Neuron (in vitro differentiated cells): ENCODE data around the gene TMEM266.

ENCODE experiments used
- H2AFZ ChIP-seq: one replicate; pipeline ENCODE4 v1.6.1; 2013; ENCODE audit warnings: low read depth, mild to moderate bottlenecking, inconsistent platforms, low read length, moderate library complexity
- H3K27me3 ChIP-seq: one replicate; pipeline ENCODE4 v1.6.1; 2013; ENCODE audit warnings: low read length; ENCODE audit not compliant: insufficient read depth
- H3K36me3 ChIP-seq: one replicate; pipeline ENCODE4 v1.6.1; 2013; ENCODE audit warnings: low read length; ENCODE audit not compliant: insufficient read depth
- H3K4me1 ChIP-seq: one replicate; pipeline ENCODE4 v1.6.1; 2013; ENCODE audit warnings: low read length; ENCODE audit not compliant: insufficient read depth
- H3K4me3 ChIP-seq: 2 replicates; pipeline ENCODE4 v1.5.1; 2013; ENCODE audit warnings: mild to moderate bottlenecking, low read length, moderate library complexity
- H3K9me3 ChIP-seq: one replicate; pipeline ENCODE4 v1.6.1; 2013; ENCODE audit warnings: low read length

TMEM266 gene

DNA sequence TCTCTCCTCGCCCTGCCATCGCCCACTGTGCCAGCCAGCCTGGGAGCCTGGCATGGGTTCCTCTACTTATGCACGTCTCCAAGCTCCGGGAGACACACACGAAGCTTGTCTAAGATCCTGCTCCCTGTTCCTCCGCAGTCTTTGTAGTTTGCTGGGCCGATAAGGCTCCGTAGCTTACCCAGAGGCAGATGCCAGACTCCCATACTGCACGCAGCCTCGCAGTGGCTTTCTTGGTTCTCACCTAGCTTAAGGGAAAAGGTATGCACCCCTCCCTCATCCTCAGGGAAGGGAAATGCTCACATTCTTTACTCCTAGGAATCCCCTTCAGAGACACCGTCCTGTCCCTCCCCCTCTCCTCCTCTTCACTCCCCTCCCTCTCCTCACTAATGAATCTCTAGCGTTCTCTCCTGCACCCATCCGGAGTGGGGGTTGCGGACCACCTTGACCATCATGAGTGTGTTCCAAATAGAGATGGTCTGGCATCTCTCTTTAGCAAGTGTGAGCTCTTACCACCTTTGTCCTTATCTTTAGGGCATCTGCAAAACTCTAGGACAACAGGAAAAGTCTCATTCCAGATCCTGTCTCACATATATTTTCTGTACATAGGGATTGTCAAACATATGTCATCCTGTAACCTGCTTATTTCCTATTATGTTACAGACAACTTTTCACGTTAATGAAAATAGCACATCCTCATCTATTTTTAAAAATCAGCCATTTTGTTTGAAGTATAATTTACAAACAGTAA is 56.5 kb downstream of the TMEM266 start:
- H3K4me3 ChIP-seq, result no peak overlapping the region
- H3K4me1 ChIP-seq, result no peaks in the 10 kb centered on the region
- no peak overlapping the region for H2AFZ ChIP-seq

DNA sequence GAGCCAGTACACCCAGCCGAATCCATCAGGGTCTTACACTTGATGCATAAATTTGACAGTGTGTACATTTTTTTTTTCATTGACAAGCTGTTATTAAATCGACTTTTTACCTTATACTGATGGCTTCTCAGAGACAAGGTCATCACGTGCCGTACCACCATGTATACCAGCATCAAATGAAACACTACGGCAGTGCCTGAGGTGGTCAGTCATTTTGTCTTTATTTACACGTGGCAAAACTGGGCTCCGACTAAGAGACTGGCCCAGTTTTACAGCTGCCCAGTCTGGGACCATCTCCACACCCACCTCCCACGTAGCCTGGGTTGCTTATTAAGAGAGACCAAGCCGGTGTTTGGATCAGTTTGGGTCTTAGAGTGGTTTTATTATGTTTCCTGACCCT is 57.4 kb downstream of the TMEM266 start:
- Histone ChIP-seq H3K4me3 (no peak overlapping the region), H3K36me3 (no peaks in the 10 kb centered on the region), H2AFZ (no peak overlapping the region), H3K27me3 (peaks cover 10% of the 10 kb centered on the region), H3K4me1 (no peaks in the 10 kb centered on the region), H3K9me3 (no peaks in the 10 kb centered on the region)

More for the DNA sequence above, 56.5 kb downstream of the TMEM266 start:
- no peaks in the 10 kb centered on the region for H3K9me3 ChIP-seq
- H3K27me3 ChIP-seq, result peaks cover 7% of the 10 kb centered on the region
- H3K36me3 ChIP-seq, result no peaks in the 10 kb centered on the region

DNA sequence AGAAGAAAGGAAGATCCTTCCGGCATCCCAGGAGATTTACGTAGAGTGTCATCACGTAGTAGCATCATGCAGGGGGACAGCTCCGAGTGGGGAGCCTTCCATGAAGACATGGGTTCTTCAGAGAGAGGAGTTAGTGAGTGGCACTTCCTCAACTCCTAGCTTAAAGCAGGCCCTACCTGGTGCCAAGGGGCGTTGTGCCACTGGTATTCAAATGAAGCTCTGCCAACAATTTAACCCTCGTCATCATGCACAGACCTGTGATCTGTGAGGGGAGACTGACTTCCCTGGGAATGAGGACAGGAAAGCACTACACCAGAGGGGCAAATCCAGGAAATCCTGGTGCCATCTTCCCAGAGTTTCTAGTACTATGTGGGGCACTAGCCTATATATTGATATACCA is 59.0 kb downstream of the TMEM266 start:
- H2AFZ ChIP-seq, result no peak overlapping the region
- H3K4me3 ChIP-seq, result no peak overlapping the region

DNA sequence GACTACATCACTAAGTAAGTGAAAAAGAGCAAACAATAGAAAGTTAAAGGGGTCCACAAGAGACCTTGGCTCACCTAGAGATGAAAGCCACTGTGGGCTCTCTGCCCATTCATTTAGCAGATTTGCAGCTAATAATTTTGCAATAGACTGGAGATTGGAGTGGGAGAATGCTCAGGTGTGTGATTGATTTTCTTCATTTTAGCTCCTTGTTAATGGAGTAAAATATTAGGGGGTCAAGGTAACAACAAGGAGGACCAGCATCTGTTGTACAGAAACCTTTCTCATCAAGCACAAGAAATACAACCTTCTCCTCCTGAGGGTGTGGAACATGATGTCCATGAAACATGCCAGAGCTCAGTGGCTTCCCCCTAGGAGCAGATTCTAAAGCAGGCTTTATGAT is 63.2 kb downstream of the TMEM266 start:
- Histone ChIP-seq H3K4me1 (no peaks in the 10 kb centered on the region), H3K27me3 (peaks cover 5% of the 10 kb centered on the region), H3K36me3 (no peaks in the 10 kb centered on the region), H2AFZ (no peak overlapping the region), H3K9me3 (no peaks in the 10 kb centered on the region), H3K4me3 (no peak overlapping the region)

More for the DNA sequence above, 59.0 kb downstream of the TMEM266 start:
- H3K36me3 ChIP-seq, result no peaks in the 10 kb centered on the region
- no peaks in the 10 kb centered on the region for H3K9me3 ChIP-seq
- H3K27me3 ChIP-seq, result peaks cover 10% of the 10 kb centered on the region
- H3K4me1 ChIP-seq, result no peaks in the 10 kb centered on the region

DNA sequence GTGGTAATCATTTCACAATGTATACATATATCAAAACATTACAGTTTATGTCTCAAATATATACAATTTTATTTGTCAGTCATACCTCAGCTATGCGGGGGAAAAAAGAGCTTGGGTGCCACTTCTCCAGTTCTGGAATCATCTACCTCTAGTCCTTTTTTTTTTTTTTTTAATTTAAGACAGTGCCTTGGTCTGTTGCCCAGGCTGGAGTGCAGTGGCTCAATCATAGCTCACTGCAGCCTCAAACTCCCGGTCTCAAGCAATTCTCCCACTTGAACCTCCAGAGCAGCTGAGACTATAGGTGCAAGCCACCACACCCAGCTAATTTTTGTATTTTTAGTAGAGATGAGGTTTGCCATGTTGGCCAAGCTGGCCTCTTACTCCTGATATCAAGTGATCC is 67.4 kb downstream of the TMEM266 start:
- H3K27me3 ChIP-seq, result peaks cover 3% of the 10 kb centered on the region
- no peaks in the 10 kb centered on the region for H3K9me3 ChIP-seq
- no peaks in the 10 kb centered on the region for H3K36me3 ChIP-seq
- no peaks in the 10 kb centered on the region for H3K4me1 ChIP-seq
- H2AFZ ChIP-seq, result no peak overlapping the region
- no peak overlapping the region for H3K4me3 ChIP-seq

DNA sequence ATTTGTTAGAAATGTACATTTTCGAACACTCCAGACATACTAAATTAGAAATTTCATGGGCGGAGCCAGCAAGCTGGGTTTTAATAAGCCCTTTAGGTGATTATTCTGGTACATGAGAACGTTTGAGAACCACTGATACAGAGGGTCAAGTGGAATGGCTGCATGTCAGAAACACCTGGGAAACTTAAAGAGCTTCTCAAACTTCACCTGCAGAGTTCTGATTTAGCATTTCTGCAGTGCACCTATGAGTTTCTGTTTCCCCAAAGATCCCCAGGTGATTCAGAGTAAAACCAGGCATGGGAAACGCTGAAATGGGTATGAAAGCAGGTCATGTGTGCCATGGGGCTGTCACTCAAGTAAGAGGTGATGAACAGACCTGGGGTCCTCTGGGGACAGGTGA is 68.1 kb downstream of the TMEM266 start:
- Histone ChIP-seq H2AFZ (no peak overlapping the region), H3K4me3 (no peak overlapping the region), H3K4me1 (no peaks in the 10 kb centered on the region), H3K9me3 (no peaks in the 10 kb centered on the region), H3K36me3 (no peaks in the 10 kb centered on the region), H3K27me3 (peaks cover 3% of the 10 kb centered on the region)

DNA sequence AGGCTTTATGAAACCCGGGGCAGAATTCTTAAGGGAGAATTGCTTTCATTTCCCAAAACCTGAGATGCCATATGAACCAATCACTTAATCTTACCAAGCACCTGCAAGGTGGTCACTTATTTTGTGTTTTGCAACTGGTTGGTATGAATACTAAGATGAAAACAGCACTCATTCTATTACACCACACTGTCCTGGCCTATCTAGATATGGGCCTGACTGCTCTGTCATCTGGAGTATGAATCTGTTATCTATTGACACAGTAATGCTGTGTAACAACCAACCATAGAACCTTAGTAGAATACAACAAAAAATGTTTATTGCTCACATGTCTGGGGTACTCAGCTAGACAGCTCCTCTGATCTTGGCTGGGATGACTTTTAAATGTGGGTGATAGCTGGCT is 74.8 kb downstream of the TMEM266 start:
- Histone ChIP-seq H3K4me1 (no peaks in the 10 kb centered on the region), H3K4me3 (no peak overlapping the region), H3K27me3 (peaks cover 12% of the 10 kb centered on the region), H2AFZ (no peak overlapping the region), H3K9me3 (no peaks in the 10 kb centered on the region), H3K36me3 (no peaks in the 10 kb centered on the region)

DNA sequence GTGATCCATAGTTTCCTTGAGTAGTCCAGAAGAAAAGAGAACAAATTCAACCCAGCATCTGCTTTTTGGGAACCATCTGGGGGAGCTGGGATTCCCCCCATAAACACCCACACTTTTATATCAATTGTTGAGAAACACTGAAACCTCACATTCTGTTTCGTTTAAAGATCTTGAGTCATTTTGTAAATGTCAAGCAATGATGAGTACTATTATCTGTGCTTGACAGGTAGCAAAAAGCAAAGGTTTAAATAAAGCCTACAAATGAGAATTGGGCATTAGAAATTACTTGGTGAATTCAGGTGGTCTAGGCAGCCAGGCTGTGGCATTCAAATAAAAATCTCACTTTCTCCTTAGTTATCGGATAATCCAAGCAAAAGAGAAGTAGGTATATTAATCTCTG is 75.7 kb downstream of the TMEM266 start:
- Histone ChIP-seq H3K27me3 (peaks cover 9% of the 10 kb centered on the region), H3K4me1 (no peaks in the 10 kb centered on the region), H3K4me3 (no peak overlapping the region), H3K36me3 (no peaks in the 10 kb centered on the region), H2AFZ (no peak overlapping the region), H3K9me3 (no peaks in the 10 kb centered on the region)

DNA sequence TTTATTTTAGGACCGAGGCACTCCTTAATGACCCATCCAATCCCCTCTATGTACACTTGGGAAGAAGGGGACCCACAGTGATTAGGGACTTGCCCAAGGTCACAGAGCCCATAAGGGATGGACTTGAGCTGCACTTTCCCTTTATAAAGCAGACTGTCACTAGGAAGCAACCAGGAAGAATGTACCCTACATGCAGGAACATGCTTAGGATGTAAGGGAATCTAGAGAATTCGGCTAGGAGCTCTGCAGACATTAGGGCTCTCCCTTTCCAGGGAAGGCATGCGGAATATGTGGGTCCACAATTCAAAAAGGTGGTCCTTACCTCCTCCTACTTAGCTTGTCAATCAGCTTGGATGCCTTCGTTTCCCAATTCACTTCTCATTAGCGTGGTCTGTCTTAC is 78.7 kb downstream of the TMEM266 start:
- no peaks in the 10 kb centered on the region for H3K36me3 ChIP-seq
- H3K9me3 ChIP-seq, result no peaks in the 10 kb centered on the region
- no peak overlapping the region for H2AFZ ChIP-seq
- no peaks in the 10 kb centered on the region for H3K4me1 ChIP-seq
- no peak overlapping the region for H3K4me3 ChIP-seq
- peaks cover 14% of the 10 kb centered on the region for H3K27me3 ChIP-seq

DNA sequence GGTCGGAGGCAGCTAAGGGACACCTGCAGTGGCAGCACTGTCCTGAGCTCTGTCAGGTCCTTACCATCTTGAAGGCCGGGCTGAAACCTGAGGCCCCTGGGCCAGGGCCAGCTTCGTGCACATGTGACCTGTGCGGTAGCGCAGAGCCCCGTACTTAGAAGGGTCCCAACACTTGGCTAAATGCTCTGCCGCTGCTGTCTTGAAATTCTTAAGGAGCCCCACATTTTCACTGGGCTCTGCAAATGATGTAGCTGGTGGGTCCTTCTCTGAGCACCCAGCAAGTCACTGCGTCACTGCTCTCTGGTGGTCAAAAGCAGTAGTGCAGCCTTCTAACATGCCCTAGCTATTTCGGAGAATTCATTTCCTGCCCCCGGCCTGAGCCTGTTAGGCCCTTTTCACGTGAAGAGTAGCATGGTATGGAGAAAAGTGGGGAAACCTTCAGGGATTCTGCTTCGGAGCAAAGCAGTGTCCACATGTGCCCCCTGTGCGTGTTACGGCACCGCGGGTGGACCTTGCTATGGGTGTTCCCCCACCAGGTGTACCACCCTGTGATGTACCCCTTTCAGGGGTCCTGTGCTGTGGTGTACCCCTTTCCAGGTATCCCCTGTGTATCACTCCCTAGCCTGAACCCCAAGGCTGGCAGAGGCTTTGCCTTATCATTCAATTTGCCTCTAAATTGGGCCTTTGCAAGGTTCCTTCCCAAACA is 79.7 kb downstream of the TMEM266 start:
- no peak overlapping the region for H3K4me3 ChIP-seq
- no peaks in the 10 kb centered on the region for H3K9me3 ChIP-seq
- H3K27me3 ChIP-seq, result peaks cover 22% of the 10 kb centered on the region
- no peaks in the 10 kb centered on the region for H3K4me1 ChIP-seq
- no peaks in the 10 kb centered on the region for H3K36me3 ChIP-seq
- no peak overlapping the region for H2AFZ ChIP-seq

DNA sequence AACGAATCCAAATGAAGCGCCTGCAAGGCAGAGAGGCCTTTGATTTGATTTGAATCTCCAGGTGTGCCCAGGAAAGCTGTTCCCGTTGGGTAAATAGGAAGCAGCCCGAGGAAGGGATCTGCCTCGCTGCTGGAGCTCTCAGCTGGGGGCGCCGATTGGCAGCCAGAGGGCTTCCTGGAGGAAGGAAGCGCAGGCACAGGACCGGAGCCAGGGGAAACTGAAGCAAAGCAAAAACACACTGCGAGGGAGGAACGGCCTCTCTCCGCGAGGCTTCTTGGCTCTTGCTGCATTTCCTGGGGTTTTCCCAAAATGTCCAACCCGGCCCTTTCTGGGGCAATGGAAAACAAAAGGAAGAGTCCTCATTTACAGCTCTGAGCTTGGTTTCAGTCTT is 80.3 kb downstream of the TMEM266 start:
- peaks cover 24% of the 10 kb centered on the region for H3K27me3 ChIP-seq
- H3K9me3 ChIP-seq, result no peaks in the 10 kb centered on the region
- H2AFZ ChIP-seq, result no peak overlapping the region
- no peaks in the 10 kb centered on the region for H3K36me3 ChIP-seq
- no peak overlapping the region for H3K4me3 ChIP-seq
- H3K4me1 ChIP-seq, result no peaks in the 10 kb centered on the region

DNA sequence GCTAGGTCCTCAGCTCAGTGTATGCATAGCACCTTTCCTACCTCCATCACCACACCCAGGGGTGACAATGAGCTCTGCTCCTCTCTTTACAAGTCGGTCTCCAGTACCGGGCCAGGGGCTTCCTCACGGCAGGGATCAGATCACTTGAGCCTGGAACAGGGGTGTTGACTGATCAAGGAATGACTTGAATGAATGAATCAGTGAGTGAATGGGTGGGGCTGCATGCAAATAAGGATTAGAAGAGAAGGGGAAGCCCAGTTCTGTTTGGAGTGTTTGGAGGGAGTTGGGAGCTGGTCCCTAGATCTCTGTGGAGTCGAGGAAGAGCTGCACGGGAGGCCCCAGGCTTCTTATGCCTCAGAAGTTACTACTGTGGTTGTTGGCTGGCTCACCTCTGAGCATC is 87.0 kb downstream of the TMEM266 start:
- Histone ChIP-seq H3K36me3 (no peaks in the 10 kb centered on the region), H2AFZ (no peak overlapping the region), H3K9me3 (no peaks in the 10 kb centered on the region), H3K4me1 (peaks cover 4% of the 10 kb centered on the region), H3K4me3 (no peak overlapping the region), H3K27me3 (peaks cover 39% of the 10 kb centered on the region)

DNA sequence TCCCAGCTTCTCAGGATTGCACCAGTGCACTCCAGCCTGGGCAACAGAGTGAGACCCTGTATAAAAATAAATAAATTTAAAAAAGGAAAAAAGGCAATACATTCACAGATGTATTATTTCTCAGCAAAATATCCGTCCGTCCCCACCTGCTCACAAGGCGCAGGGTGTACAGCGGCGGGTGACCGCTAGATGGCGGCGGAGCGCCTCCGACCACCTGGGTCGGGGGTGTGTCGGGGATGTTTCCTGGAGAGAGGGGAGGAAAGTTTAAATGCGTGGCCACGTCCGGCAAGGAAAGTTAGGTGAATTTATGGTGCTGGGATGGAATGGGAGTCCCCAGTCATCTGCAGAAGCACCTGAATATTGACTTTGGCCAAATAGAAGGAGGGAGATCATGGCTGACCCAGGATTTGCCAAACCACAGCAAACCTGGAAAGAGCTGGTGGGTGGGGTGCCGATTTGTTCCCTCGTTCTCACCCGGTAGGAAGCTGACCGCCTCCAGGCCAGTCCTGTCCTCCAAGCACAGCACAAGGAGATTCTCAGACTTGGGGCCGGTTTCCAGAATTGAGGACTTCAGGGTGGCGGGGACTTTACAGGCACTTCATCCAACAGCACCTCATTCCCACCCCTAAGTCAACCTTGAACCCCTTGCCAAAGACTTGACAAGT is 88.3 kb downstream of the TMEM266 start:
- H3K4me1 ChIP-seq, result peaks cover 4% of the 10 kb centered on the region
- no peaks in the 10 kb centered on the region for H3K36me3 ChIP-seq
- H2AFZ ChIP-seq, result no peak overlapping the region
- H3K4me3 ChIP-seq, result no peak overlapping the region
- H3K9me3 ChIP-seq, result no peaks in the 10 kb centered on the region
- peaks cover 43% of the 10 kb centered on the region for H3K27me3 ChIP-seq
